GM23338 (cell line): ENCODE results near the gene TRDN. TPM values are rescaled to one million over a fixed set of nuclear protein-coding genes. Genes with fewer than 3 reads are reported as not detected.
A peak's percentile ranks its signal among the peaks of the same experiment; 100 is the strongest.

Experiments used
- ATAC-seq: fragments of 200-7000 bp; cut with Tn5 transposase; 3 replicates; pipeline ENCODE4 v1.9.1; 2020
- DNase-seq: peaks from one replicate; pipeline ENCODE4 v3.0.0-alpha.2; 2015; ENCODE audit warnings: low spot score
- H2AFZ ChIP-seq: fragments of 200-600 bp; sonication (generic); 2 replicates; pipeline ENCODE4 v1.8.0; 2016; ENCODE audit warnings: antibody characterized with exemption, mild to moderate bottlenecking, moderate library complexity
- H3F3A ChIP-seq: fragments of 200-600 bp; sonication (generic); replicated peaks from 2 replicates; pipeline ENCODE4 v1.8.0; 2017; ENCODE audit warnings: antibody characterized with exemption, mixed run types, low read depth
- H3K27ac ChIP-seq: fragments of 200-600 bp; sonication (generic); 2 replicates; pipeline ENCODE4 v1.6.1; 2016; ENCODE audit warnings: low read depth
- H3K27me3 ChIP-seq: fragments of 200-600 bp; sonication (generic); 2 replicates; pipeline ENCODE4 v1.8.0; 2016; ENCODE audit warnings: mild to moderate bottlenecking, mixed run types, moderate library complexity; ENCODE audit not compliant: insufficient read depth
- H3K36me3 ChIP-seq: fragments of 200-600 bp; sonication (generic); 2 replicates; pipeline ENCODE4 v1.8.0; 2016; ENCODE audit warnings: mild to moderate bottlenecking; ENCODE audit not compliant: insufficient read depth
- H3K4me1 ChIP-seq: fragments of 200-600 bp; sonication (generic); 2 replicates; pipeline ENCODE4 v1.8.0; 2016; ENCODE audit warnings: mild to moderate bottlenecking, moderate library complexity; ENCODE audit not compliant: insufficient read depth
- H3K4me2 ChIP-seq: fragments of 200-600 bp; sonication (generic); 2 replicates; pipeline ENCODE4 v1.7.1; 2017; ENCODE audit warnings: mixed run types
- H3K4me3 ChIP-seq: fragments of 200-600 bp; sonication (generic); 2 replicates; pipeline ENCODE4 v1.6.1; 2016; ENCODE audit warnings: mixed run types
- H3K79me2 ChIP-seq: fragments of 200-600 bp; sonication (generic); replicated peaks from 2 replicates; pipeline ENCODE4 v1.8.0; 2017; ENCODE audit warnings: mild to moderate bottlenecking; ENCODE audit not compliant: insufficient read depth
- H3K9me2 ChIP-seq: fragments of 200-600 bp; sonication (generic); 2 replicates; pipeline ENCODE4 v1.8.0; 2017; ENCODE audit not compliant: insufficient read depth
- H4K20me1 ChIP-seq: fragments of 200-600 bp; sonication (generic); replicated peaks from 2 replicates; pipeline ENCODE4 v1.8.0; 2017; ENCODE audit warnings: mild to moderate bottlenecking; ENCODE audit not compliant: insufficient read depth
- H3K27ac Mint-ChIP-seq: 2 replicates; pipeline ENCODE4 v1.8.0; 2020; ENCODE audit warnings: inconsistent platforms, mild to moderate bottlenecking, moderate library complexity, mixed read lengths
- H3K27me3 Mint-ChIP-seq: 3 replicates; pipeline ENCODE4 v1.8.0; 2022; ENCODE audit warnings: low read depth, mild to moderate bottlenecking, moderate library complexity, mixed read lengths, inconsistent platforms; ENCODE audit not compliant: insufficient read depth, poor library complexity
- H3K36me3 Mint-ChIP-seq: 3 replicates; pipeline ENCODE4 v1.8.0; 2021; ENCODE audit warnings: low read depth, mild to moderate bottlenecking, inconsistent platforms, moderate library complexity, mixed read lengths
- H3K4me1 Mint-ChIP-seq: 3 replicates; pipeline ENCODE4 v1.8.0; 2020; ENCODE audit warnings: mild to moderate bottlenecking, inconsistent platforms, mixed read lengths
- H3K4me3 Mint-ChIP-seq: 3 replicates; pipeline ENCODE4 v1.8.0; 2021; ENCODE audit warnings: moderate library complexity, mild to moderate bottlenecking, inconsistent platforms, mixed read lengths
- H3K9me3 Mint-ChIP-seq: 3 replicates; pipeline ENCODE4 v1.8.0; 2020; ENCODE audit warnings: moderate library complexity, mild to moderate bottlenecking, inconsistent platforms, mixed read lengths
- CREB1 ChIP-seq: fragments of 250-450 bp; sonication (Bioruptor Pico); IDR thresholded peaks from 2 replicates; pipeline ENCODE4 v1.5.0; 2020; ENCODE audit warnings: low read depth, mild to moderate bottlenecking, moderate library complexity
- EZH2phosphoT487 ChIP-seq: fragments of 200-600 bp; sonication (generic); IDR thresholded peaks from one replicate; pipeline ENCODE4 v1.8.1; 2018; ENCODE audit warnings: antibody characterized with exemption; ENCODE audit not compliant: unreplicated experiment
- NANOG ChIP-seq: IDR thresholded peaks from 2 replicates; pipeline ENCODE4 v1.6.1; 2016; ENCODE audit warnings: antibody characterized with exemption, borderline replicate concordance
- REST ChIP-seq: IDR thresholded peaks from one replicate; pipeline ENCODE4 v1.6.1; 2018; ENCODE audit warnings: antibody characterized with exemption; ENCODE audit not compliant: unreplicated experiment
- ZNF331 ChIP-seq: fragments of 250-450 bp; sonication (Bioruptor Pico); IDR thresholded peaks from 2 replicates; pipeline ENCODE4 v1.5.0; 2020; ENCODE audit warnings: low read depth, mild to moderate bottlenecking, moderate library complexity
- polyA plus RNA-seq: library from polyadenylated mRNA; unstranded; fragments of >200 nt; fragmentation: Nextera tagmentation; extraction: Ambion mirVana; gene quantifications from 2 replicates; pipeline ENCODE4 v1.2.1, GENCODE V29; 2016
- total RNA-seq: library from RNA; depleted of rRNA; stranded (reverse); fragments of >200 nt; shearing (Covaris generic); gene quantifications from 2 replicates; pipeline ENCODE4 v1.2.3, GENCODE V29; 2014
- TF ChIP-seq, protein P1 (sequence below): fragments of 250-450 bp; sonication (Bioruptor Pico); IDR thresholded peaks from 2 replicates; pipeline ENCODE4 v1.5.0; 2020; ENCODE audit warnings: mild to moderate bottlenecking, moderate library complexity

TRDN gene
- total and polyA plus RNA-seq, 2 experiments from 2014 or later, result 35.5 to 137 TPM

- H3K27me3 ChIP-seq, result no peaks in the 10 kb centered on the region
- Mint-ChIP-seq H3K36me3 (peaks cover 41% of the 10 kb centered on the region), H3K27me3 (peaks cover 6% of the 10 kb centered on the region), H3K27ac (peak overlapping the region; percentile 92), H3K9me3 (peaks cover 21% of the 10 kb centered on the region), H3K4me1 (peaks cover 35% of the 10 kb centered on the region), H3K4me3 (peak overlapping the region; percentile 14; the same call in 1 of the 3 replicates)
- peaks cover 34% of the 10 kb centered on the region for H3K4me1 ChIP-seq
- H3K4me2 ChIP-seq, result peak overlapping the region; percentile 61
- H4K20me1 ChIP-seq, result no peaks in the 10 kb centered on the region
- peaks cover 23% of the 10 kb centered on the region for H3K79me2 ChIP-seq
- no peaks in the 10 kb centered on the region for H3K36me3 ChIP-seq
- no peaks in the 10 kb centered on the region for H3K9me2 ChIP-seq
- peak overlapping the region; percentile 95 for H3K27ac ChIP-seq
- H3F3A ChIP-seq, result no peaks in the 10 kb centered on the region
- no peak overlapping the region for H2AFZ ChIP-seq
- TF ChIP-seq REST (no peak), NANOG (peak; percentile 85)
- ATAC-seq (no peak), DNase-seq (no peak)
- peak overlapping the region; percentile 18 for H3K4me3 ChIP-seq
These were observed 47.4 kb downstream of the TRDN start for GRCh38 chr6:123589317-123589716.

DNA sequence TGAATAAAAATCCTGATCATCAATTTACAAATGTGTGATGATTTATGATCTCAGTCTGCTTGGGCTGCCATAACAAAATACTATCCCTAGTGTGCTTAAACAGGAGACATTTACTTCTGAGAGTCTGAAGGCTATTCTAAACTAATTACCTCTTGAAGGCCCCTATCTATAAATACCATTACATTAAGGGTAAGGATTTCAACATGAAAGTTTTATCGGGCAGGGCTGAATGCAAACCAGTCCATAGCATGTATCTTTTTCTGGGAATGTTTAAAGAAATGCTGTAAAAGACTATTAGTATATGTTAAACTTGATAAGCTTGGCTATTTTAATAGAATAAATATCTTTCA lies 48.2 kb downstream of the TRDN start:
- peak overlapping the region; percentile 61 for H3K4me2 ChIP-seq
- peaks cover 49% of the 10 kb centered on the region for H3K36me3 Mint-ChIP-seq
- ATAC-seq, result no peak
- no peaks in the 10 kb centered on the region for H3K27me3 ChIP-seq
- no peak overlapping the region; the same call in 2 of the 3 replicates for H3K4me3 Mint-ChIP-seq
- no peak overlapping the region for H2AFZ ChIP-seq
- peak overlapping the region; percentile 18 for H3K4me3 ChIP-seq
- H3K36me3 ChIP-seq, result no peaks in the 10 kb centered on the region
- H3K4me1 ChIP-seq, result peaks cover 34% of the 10 kb centered on the region
- peaks cover 8% of the 10 kb centered on the region for H3K27me3 Mint-ChIP-seq
- no peaks in the 10 kb centered on the region for H3K9me2 ChIP-seq
- peaks cover 28% of the 10 kb centered on the region for H3K79me2 ChIP-seq
- H3F3A ChIP-seq, result no peaks in the 10 kb centered on the region
- no peak for DNase-seq
- H4K20me1 ChIP-seq, result no peaks in the 10 kb centered on the region
- peaks cover 21% of the 10 kb centered on the region for H3K9me3 Mint-ChIP-seq
- peak overlapping the region; percentile 95 for H3K27ac ChIP-seq
- peaks cover 41% of the 10 kb centered on the region for H3K4me1 Mint-ChIP-seq
- H3K27ac Mint-ChIP-seq, result peak overlapping the region; percentile 92
- TF ChIP-seq NANOG (no peak), REST (no peak), CREB1 (no peak), ZNF331 (CRISPR knock-in tag) (no peak), EZH2phosphoT487 (no peak)
- TF ChIP-seq, protein P1, sequence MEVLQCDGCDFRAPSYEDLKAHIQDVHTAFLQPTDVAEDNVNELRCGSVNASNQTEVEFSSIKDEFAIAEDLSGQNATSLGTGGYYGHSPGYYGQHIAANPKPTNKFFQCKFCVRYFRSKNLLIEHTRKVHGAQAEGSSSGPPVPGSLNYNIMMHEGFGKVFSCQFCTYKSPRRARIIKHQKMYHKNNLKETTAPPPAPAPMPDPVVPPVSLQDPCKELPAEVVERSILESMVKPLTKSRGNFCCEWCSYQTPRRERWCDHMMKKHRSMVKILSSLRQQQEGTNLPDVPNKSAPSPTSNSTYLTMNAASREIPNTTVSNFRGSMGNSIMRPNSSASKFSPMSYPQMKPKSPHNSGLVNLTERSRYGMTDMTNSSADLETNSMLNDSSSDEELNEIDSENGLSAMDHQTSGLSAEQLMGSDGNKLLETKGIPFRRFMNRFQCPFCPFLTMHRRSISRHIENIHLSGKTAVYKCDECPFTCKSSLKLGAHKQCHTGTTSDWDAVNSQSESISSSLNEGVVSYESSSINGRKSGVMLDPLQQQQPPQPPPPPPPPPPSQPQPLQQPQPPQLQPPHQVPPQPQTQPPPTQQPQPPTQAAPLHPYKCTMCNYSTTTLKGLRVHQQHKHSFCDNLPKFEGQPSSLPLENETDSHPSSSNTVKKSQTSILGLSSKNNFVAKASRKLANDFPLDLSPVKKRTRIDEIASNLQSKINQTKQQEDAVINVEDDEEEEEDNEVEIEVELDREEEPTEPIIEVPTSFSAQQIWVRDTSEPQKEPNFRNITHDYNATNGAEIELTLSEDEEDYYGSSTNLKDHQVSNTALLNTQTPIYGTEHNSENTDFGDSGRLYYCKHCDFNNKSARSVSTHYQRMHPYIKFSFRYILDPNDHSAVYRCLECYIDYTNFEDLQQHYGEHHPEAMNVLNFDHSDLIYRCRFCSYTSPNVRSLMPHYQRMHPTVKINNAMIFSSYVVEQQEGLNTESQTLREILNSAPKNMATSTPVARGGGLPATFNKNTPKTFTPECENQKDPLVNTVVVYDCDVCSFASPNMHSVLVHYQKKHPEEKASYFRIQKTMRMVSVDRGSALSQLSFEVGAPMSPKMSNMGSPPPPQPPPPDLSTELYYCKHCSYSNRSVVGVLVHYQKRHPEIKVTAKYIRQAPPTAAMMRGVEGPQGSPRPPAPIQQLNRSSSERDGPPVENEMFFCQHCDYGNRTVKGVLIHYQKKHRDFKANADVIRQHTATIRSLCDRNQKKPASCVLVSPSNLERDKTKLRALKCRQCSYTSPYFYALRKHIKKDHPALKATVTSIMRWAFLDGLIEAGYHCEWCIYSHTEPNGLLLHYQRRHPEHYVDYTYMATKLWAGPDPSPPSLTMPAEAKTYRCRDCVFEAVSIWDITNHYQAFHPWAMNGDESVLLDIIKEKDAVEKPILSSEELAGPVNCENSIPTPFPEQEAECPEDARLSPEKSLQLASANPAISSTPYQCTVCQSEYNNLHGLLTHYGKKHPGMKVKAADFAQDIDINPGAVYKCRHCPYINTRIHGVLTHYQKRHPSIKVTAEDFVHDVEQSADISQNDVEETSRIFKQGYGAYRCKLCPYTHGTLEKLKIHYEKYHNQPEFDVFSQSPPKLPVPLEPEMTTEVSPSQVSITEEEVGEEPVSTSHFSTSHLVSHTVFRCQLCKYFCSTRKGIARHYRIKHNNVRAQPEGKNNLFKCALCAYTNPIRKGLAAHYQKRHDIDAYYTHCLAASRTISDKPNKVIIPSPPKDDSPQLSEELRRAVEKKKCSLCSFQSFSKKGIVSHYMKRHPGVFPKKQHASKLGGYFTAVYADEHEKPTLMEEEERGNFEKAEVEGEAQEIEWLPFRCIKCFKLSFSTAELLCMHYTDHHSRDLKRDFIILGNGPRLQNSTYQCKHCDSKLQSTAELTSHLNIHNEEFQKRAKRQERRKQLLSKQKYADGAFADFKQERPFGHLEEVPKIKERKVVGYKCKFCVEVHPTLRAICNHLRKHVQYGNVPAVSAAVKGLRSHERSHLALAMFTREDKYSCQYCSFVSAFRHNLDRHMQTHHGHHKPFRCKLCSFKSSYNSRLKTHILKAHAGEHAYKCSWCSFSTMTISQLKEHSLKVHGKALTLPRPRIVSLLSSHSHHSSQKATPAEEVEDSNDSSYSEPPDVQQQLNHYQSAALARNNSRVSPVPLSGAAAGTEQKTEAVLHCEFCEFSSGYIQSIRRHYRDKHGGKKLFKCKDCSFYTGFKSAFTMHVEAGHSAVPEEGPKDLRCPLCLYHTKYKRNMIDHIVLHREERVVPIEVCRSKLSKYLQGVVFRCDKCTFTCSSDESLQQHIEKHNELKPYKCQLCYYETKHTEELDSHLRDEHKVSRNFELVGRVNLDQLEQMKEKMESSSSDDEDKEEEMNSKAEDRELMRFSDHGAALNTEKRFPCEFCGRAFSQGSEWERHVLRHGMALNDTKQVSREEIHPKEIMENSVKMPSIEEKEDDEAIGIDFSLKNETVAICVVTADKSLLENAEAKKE, result no peak
